ENCODE results near the gene SHE.
"Not testable (repeated sequence)": the region's sequence is repeated elsewhere in the genome, so short reads cannot be mapped to it uniquely, and the experiment has no call there.

Gene SHE

GRCh38 chr1:154502066-154502743 lies at the start of gene SHE, which contains the start of gene TDRD10:
SHE (minus strand) TSS chr1:154502412; CDS start chr1:154502026, 386 bp downstream.
TDRD10 (plus strand) TSS chr1:154502219; CDS start chr1:154506904, 4,685 bp downstream.
- DNase-seq, result no peak

GRCh38 chr1:154551474-154551873 lies 49.3 kb upstream of the SHE start:
- DNase-seq, result no peak

GRCh38 chr1:154550657-154551056 lies 48.4 kb upstream of the SHE start:
- no peak for DNase-seq

DNA sequence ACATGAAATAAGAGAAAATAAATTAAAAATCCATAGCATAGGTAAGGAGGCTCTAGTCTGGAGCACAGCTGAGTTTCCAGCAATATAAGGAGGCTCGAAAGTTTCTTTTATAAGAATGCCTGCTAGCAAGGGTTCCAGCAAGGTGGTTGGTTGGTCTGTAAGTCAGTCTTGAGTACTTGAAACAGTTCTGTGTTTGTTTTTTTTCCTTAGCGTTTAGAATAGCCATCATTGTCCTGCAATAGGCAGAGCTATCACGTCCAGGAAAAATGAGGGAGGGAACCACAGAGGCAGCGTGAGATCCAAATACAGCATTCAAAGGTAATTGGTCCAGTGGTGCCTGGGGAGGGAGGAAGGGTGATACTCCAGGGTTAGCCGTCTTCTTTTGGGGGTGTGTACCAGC lies 47.9 kb upstream of the SHE start:
- DNase-seq, result no peak

DNA sequence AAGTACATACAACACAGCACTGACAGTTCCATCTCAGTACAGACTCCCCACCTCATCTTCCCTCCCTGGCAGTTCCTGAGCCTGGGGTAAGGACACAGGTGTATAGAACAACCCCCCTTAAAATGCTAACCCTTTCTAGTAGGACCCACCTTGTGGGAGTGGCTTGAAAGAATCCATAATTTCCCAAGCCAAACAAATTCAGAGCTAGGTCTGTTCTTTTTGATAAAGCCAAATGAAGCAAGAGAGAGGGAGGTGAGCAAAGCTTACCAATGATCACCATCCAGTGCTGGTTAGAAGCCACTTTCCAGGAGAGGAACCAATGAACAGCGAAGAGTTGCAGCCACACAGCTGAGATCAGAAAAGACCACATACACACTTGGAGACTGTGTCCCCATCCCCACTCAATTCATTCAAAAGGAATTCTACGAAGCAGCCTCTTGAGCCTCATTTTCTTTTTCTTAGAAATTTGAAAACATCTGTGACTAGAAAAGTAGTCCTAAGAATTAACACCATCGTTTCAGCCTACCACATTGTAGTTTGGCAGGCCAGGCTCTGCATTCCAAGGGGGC lies 47.1 kb upstream of the SHE start:
- DNase-seq, result no peak

DNA sequence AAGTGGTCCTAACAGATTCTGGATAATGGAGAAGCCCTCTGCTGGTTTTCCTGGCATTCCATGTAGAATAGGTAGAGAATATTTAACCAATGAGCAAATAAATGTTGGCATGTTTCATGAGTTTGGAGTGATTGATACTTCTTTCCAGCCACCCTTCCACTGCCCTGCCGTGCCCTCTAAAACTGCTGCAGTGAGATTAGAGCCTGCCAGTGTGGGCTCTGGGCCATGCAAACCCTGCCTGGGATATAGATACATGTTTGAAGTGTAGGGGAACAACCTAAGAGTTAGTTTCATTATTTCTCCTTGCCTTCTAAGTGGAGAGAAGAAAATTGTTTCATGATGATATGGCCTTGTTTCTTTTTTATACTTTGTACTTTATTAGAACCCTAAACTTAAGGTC lies 45.8 kb upstream of the SHE start:
- DNase-seq, result no peak

GRCh38 chr1:154547105-154547732 lies 45.0 kb upstream of the SHE start:
- no peak for DNase-seq

- peak; percentile 23 for DNase-seq
These were observed 44.3 kb upstream of the SHE start for GRCh38 chr1:154546264-154547063.

GRCh38 chr1:154541231-154541630 lies 39.0 kb upstream of the SHE start:
- no peak for DNase-seq

GRCh38 chr1:154539486-154540483 lies 37.6 kb upstream of the SHE start:
- DNase-seq, result no peak

- DNase-seq, result no peak
These were observed 34.4 kb upstream of the SHE start for GRCh38 chr1:154536570-154536969.

DNA sequence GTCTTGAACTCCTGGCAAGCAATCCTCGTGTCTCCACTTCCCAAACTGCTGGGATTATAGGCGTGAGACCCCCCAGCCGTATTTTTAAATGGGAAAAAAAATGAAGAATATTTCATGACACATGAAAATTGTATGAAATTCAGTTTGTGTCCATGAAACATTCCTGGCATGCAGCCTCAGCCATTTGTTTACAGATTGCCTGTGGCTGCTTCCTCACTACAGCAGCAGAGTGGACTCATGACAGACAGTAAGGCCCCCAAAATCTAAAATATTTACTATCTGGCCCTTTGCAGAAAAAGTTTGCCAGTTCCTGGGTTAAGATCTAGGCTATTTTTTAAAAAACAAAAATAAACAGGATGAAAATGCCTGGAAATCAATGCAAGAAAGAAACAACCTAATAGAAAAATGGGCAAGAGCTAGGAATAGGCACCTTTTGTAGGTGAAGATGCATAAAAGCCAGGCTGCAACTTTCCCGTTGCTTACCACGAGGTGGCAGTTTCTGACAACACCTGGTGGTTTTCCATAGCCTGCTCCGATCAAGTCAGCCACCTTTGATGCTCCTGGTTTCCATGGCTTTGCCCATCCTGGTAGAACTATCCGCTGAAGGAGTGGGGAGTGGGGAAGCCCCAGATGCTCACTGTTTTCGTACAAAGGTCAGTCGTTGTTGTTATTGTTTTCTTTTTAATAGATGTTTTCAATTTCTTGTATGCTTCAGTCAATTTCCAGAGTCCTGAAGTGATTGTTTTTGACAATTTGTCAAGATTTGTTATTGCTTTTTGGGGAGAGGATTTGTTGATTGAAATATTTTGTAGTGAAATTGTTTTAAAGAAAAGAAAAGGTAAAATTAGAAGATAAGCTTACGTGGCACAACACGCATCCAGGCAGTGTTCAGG lies 32.0 kb upstream of the SHE start:
- no peak for DNase-seq

DNA sequence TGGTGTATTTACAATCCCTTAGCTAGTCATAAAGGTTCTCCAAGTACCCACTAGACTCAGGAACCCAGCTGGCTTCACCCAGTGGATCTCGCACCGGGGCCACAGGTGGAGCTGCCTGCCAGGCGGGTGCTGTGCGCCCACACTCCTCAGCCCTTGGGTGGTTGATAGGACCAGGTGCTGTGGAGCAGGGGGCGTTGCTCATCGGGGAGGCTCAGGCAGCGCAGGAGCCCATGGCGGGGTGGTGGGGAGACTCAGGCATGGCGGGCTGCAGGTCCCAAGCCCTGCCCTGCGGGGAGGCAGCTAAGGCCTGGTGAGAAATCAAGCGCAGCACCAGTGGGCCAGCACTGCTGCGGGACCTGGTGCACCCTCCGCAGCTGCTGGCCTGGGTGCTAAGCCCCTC lies 29.7 kb upstream of the SHE start:
- not testable (repeated sequence) for DNase-seq

- no peak for DNase-seq
These were observed 27.1 kb upstream of the SHE start for GRCh38 chr1:154529308-154529707.

DNA sequence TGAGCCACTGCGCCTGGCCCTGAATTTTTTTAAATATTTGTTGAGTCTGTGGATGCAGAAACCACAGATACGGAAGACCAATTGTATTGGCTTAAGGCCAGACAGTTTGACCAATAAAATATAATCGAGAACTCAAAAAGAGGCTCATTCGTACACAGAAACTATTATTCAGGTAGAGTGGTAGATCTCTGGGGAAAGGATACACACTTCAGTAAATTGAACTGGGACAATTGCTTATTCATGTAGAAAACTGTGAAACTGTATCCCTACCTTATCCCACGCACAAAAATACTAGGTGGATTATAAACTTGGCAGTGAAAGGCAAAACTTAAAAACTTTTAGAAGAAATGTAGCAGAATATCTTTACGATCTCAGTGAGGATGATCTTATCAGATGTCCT lies 25.0 kb upstream of the SHE start:
- no peak for DNase-seq

DNA sequence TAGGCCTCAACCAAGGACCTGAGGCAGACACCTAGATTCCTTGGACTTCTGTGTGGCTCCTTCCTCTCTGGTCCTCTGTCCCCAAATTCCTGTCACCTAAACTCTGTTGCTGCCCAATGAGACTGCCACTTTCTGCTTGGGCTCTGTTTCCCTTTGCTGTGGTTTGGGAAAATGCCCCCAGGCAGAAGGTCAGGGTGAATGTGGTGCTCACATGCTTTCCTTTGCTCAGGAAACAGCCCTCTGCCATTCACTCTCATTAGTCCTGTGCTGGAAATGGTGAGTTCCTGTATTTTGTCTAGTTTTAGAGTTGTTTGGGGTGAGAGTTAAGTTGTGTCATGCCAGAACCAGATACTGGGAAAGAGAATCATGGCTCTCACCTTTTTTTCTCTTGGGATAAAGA lies 22.7 kb upstream of the SHE start:
- DNase-seq, result no peak

DNA sequence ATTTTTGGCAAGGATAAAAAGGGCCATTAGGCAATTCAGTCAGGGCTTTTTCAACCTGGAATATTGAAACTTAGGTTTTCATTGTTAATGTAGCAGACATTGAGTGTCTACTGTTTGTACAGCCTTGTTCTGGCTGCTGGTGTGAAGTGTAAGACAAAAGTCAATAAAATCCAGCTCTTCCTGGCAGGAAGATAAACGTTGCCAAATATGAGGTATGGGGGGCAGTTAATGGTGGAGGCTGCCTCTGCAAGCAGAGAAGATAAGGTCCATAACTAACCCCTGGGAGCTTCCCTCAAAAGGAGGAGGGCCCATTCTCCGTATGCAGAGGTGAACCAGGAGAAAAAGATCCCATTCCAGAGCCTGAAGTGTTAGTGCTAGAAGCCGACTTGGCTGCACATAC lies 19.5 kb upstream of the SHE start:
- DNase-seq, result no peak

DNA sequence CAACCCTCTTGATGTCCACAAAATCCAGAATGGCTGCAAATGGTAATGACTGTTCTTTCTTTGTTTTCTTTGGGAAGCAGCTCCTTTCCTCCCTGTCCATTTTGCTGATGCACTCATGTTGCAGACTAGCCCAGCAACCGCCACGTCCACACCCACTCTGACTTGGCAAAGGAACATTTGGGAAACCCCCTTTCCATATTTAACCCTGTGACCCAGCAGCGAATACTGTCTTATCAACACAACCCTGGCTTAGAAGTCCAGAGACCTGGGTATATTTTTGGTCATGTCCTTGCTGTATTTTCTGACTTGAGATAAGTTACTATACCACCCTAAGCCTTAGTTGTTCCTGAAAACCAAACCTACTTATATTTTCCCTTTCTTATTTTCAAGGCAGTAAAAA lies 18.1 kb upstream of the SHE start:
- no peak for DNase-seq

- DNase-seq, result no peak
These were observed 17.4 kb upstream of the SHE start for GRCh38 chr1:154519591-154519991.

GRCh38 chr1:154517661-154518060 lies 15.4 kb upstream of the SHE start:
- DNase-seq, result no peak

- DNase-seq, result no peak
These were observed 11.9 kb upstream of the SHE start for GRCh38 chr1:154514066-154514553.
